ENCODE results near the gene TBC1D8B. TPM values are rescaled to one million over a fixed set of nuclear protein-coding genes. Genes with fewer than 3 reads are reported as not detected.

The TBC1D8B gene
- total RNA-seq, result 14.6 and 17.2 TPM in 2 replicates

GRCh38 chrX:106802388-106803275 lies at the start of gene TBC1D8B:
TSS of gene TBC1D8B (plus strand) at chrX:106802673. CDS start at chrX:106802854, 181 bp downstream.

GRCh38 chrX:106903291-106903824 lies 100.9 kb downstream of the TBC1D8B start, which contains the start of gene RIPPLY1:
TSS of gene RIPPLY1 (minus strand) at chrX:106903341. CDS start at chrX:106903287, 54 bp downstream.

GRCh38 chrX:106919932-106920452 lies 117.5 kb downstream of the TBC1D8B start, which contains the start of gene CLDN2:
TSS of gene CLDN2 (plus strand) at chrX:106920402. CDS start at chrX:106928229, 7,827 bp downstream.

Other genes starting within 250 kb of the TBC1D8B start
- 2.0 and 2.5 TPM in 2 replicates for gene RADX, start 190.7 kb upstream of the TBC1D8B start, total RNA-seq
- gene RNF128, start 76.0 kb upstream of the TBC1D8B start, total RNA-seq, result 1.2 and 2.0 TPM in 2 replicates
- not detected in 2 replicates for gene RIPPLY1, start 100.7 kb downstream of the TBC1D8B start, total RNA-seq
- under 0.01 TPM in 2 replicates for gene CLDN2, start 117.7 kb downstream of the TBC1D8B start, total RNA-seq
- 41.0 and 44.3 TPM in 2 replicates for gene MORC4, start 197.5 kb downstream of the TBC1D8B start, total RNA-seq